ENCODE measurements around the gene ZBTB42.
A peak's percentile ranks its signal among the peaks of the same experiment; 100 is the strongest.

The ZBTB42 gene

GRCh38 chr14:104795781-104796686 is 4.9 kb upstream of the ZBTB42 start:
- DNase-seq, result peak; percentile 76

- DNase-seq, result no peak
These were observed 4.2 kb upstream of the ZBTB42 start for GRCh38 chr14:104796687-104797081.

- DNase-seq, result peak; percentile 77
These were observed 3.5 kb upstream of the ZBTB42 start for GRCh38 chr14:104797115-104798044.

- no peak for DNase-seq
These were observed 2.3 kb upstream of the ZBTB42 start for GRCh38 chr14:104798300-104799243.

- peak; percentile 84 for DNase-seq
These were observed 1.5 kb upstream of the ZBTB42 start for GRCh38 chr14:104799244-104800014.

- peak; percentile 90 for DNase-seq
These were observed 708 bp upstream of the ZBTB42 start for GRCh38 chr14:104800015-104800770.

- DNase-seq, result peak; percentile 23
These were observed 856 bp downstream of the ZBTB42 start for GRCh38 chr14:104801520-104802393.

- DNase-seq, result peak; percentile 30
These were observed 1.7 kb downstream of the ZBTB42 start for GRCh38 chr14:104802394-104803184.

- DNase-seq, result no peak
These were observed 2.5 kb downstream of the ZBTB42 start for GRCh38 chr14:104803280-104803911.

GRCh38 chr14:104803912-104804410 is 3.1 kb downstream of the ZBTB42 start:
- peak; percentile 27 for DNase-seq

GRCh38 chr14:104804481-104805325 is 3.8 kb downstream of the ZBTB42 start:
- DNase-seq, result peak; percentile 16

GRCh38 chr14:104805326-104805678 is 4.4 kb downstream of the ZBTB42 start:
- DNase-seq, result peak; percentile 44

GRCh38 chr14:104805941-104806624 is 5.2 kb downstream of the ZBTB42 start:
- DNase-seq, result peak; percentile 15

- DNase-seq, result no peak
These were observed 5.9 kb downstream of the ZBTB42 start for GRCh38 chr14:104806625-104807465.

GRCh38 chr14:104808456-104808855 is 7.6 kb downstream of the ZBTB42 start:
- DNase-seq, result no peak

- no peak for DNase-seq
These were observed 9.4 kb downstream of the ZBTB42 start for GRCh38 chr14:104810316-104810715.

Data from right hindlimb (tissue), 1 donor.